NCI-H774 (cell line): ENCODE results near the gene ANKRD13D.

Experiments used
- DNase-seq: peaks from one replicate; lab custom pipeline; 2025; lab: John Stamatoyannopoulos, UW

ANKRD13D gene

GRCh38 chr11:67303132-67303834 lies 14.2 kb downstream of the ANKRD13D start, which contains the start of gene SSH3:
TSS of gene SSH3 (plus strand) at chr11:67303530. CDS start at chr11:67303626, 96 bp downstream.
- DNase-seq: peak; percentile 87

- DNase-seq: no peak
These were observed 14.8 kb downstream of the ANKRD13D start for GRCh38 chr11:67303835-67304411.

- no peak for DNase-seq
These were observed 15.5 kb downstream of the ANKRD13D start for GRCh38 chr11:67304511-67305113.

- no peak for DNase-seq
These were observed 17.9 kb downstream of the ANKRD13D start for GRCh38 chr11:67306769-67307544.

- no peak for DNase-seq
These were observed 18.5 kb downstream of the ANKRD13D start for GRCh38 chr11:67307545-67308001.

- no peak for DNase-seq
These were observed 19.1 kb downstream of the ANKRD13D start for GRCh38 chr11:67308031-67308866.

GRCh38 chr11:67309166-67309565 lies 20.1 kb downstream of the ANKRD13D start:
- DNase-seq: no peak

GRCh38 chr11:67309661-67310061 lies 20.6 kb downstream of the ANKRD13D start:
- DNase-seq: no peak

- DNase-seq: no peak
These were observed 21.3 kb downstream of the ANKRD13D start for GRCh38 chr11:67310246-67311050.

- no peak for DNase-seq
These were observed 22.0 kb downstream of the ANKRD13D start for GRCh38 chr11:67311051-67311555.

- no peak for DNase-seq
These were observed 22.5 kb downstream of the ANKRD13D start for GRCh38 chr11:67311556-67312082.

GRCh38 chr11:67312187-67313021 lies 23.3 kb downstream of the ANKRD13D start:
- DNase-seq: no peak

- no peak for DNase-seq
These were observed 24.2 kb downstream of the ANKRD13D start for GRCh38 chr11:67313125-67313890.

GRCh38 chr11:67314218-67314617 lies 25.1 kb downstream of the ANKRD13D start:
- no peak for DNase-seq

GRCh38 chr11:67315325-67315909 lies 26.3 kb downstream of the ANKRD13D start:
- DNase-seq: no peak

GRCh38 chr11:67316882-67317204 lies 27.7 kb downstream of the ANKRD13D start:
- no peak for DNase-seq

- peak; percentile 97 for DNase-seq
These were observed 28.2 kb downstream of the ANKRD13D start for GRCh38 chr11:67317205-67317887.
